H1 (cell line): ENCODE data around the gene FES. TPM values are rescaled to one million over a fixed set of nuclear protein-coding genes. Genes with fewer than 3 reads are reported as not detected.

Source experiments
- ASH2L ChIP-seq: fragments of 200-600, 300-600 bp; sonication (generic); IDR thresholded peaks from one replicate; pipeline ENCODE4 v1.7.1; 2017; ENCODE audit warnings: low read length
- BCL11A ChIP-seq, 2 experiments: IDR thresholded peaks; one replicate each; pipeline ENCODE4 v1.6.1; 2011; ENCODE audit warnings: low read depth in 2 of 2, low read length in 2 of 2, mild to moderate bottlenecking in 2 of 2
- CBX8 ChIP-seq: fragments of 300-800, 300-1000 bp; sonication (generic); IDR thresholded peaks from 2 replicates; pipeline ENCODE4 v1.7.1; 2016; ENCODE audit warnings: low read depth, low read length, borderline replicate concordance
- CTCF ChIP-seq, 3 experiments: IDR thresholded peaks; 1 replicate in 2 of 3; 2 replicates in 1 of 3; pipeline versions ENCODE4 v1.5.1 to v1.6.1; 2011; ENCODE audit warnings: low read length in 3 of 3, mild to moderate bottlenecking in 3 of 3, inconsistent platforms in 2 of 3, low read depth in 1 of 3, moderate library complexity in 1 of 3; ENCODE audit not compliant: insufficient read depth in 1 of 3; ENCODE audit errors: control extremely low read depth in 1 of 3
- E2F6 ChIP-seq: IDR thresholded peaks from 2 replicates; pipeline ENCODE4 v1.6.1; 2012; ENCODE audit warnings: inconsistent platforms
- EGR1 ChIP-seq: IDR thresholded peaks from 2 replicates; pipeline ENCODE4 v1.6.1; 2011; ENCODE audit warnings: low read depth, low read length, borderline replicate concordance
- GABPA ChIP-seq: IDR thresholded peaks from 2 replicates; pipeline ENCODE4 v1.6.1; 2011; ENCODE audit warnings: mild to moderate bottlenecking, low read length, moderate library complexity, borderline replicate concordance; ENCODE audit not compliant: insufficient read depth
- KDM5A ChIP-seq: fragments of 200-600 bp; IDR thresholded peaks from 2 replicates; pipeline ENCODE4 v1.7.1; 2012; ENCODE audit warnings: mild to moderate bottlenecking, low read length, inconsistent platforms, mixed read lengths
- POU5F1 ChIP-seq: IDR thresholded peaks from 2 replicates; pipeline ENCODE4 v1.6.1; 2011; ENCODE audit warnings: low read depth, mild to moderate bottlenecking, low read length, moderate library complexity
- SAP30 ChIP-seq: fragments of 300-600 bp; sonication (generic); IDR thresholded peaks from 2 replicates; pipeline ENCODE4 v1.7.1; 2012; ENCODE audit warnings: low read length, moderate library complexity, mild to moderate bottlenecking, inconsistent platforms; ENCODE audit not compliant: insufficient read depth, insufficient replicate concordance
- SIN3A ChIP-seq, 2 experiments: IDR thresholded peaks in 1 of 2; conservative IDR thresholded peaks in 1 of 2; 2 replicates each; pipeline ENCODE4 v1.6.1; 2011 to 2012; ENCODE audit warnings: low read length in 2 of 2, improper control_type of control experiment in 1 of 2, low read depth in 1 of 2, mild to moderate bottlenecking in 1 of 2
- polyA plus RNA-seq, 7 experiments: library from polyadenylated mRNA; depleted of rRNA in 3 of 7; stranded (reverse) in 5 of 7; unstranded in 2 of 7; fragments of >200 nt in 5 of 7; fragments of 200-250 nt in 2 of 7; gene quantifications; 1 replicate in 5 of 7; 2 replicates in 1 of 7; 4 replicates in 1 of 7; pipeline versions ENCODE4 v1.2.1 to v1.2.3, GENCODE V29; 2011 to 2013; ENCODE audit warnings: missing spikeins in 2 of 7, mixed read lengths in 2 of 7
- total RNA-seq: library from RNA; stranded (reverse); fragmentation: NEBNext Ultra II Directional; extraction: Animal tissue kit (Norgen Biotek cat#: 25700); gene quantifications from 2 replicates; pipeline ENCODE4 v1.2.1, GENCODE V29; 2021

Gene FES
- total and polyA plus RNA-seq, 2 of the 8 experiments (the other 6 are each of a cell fraction or from before 2014, with no cell fraction given) = 8.5 to 8.6 TPM

GRCh38 chr15:90903733-90904536 lies 19.6 kb downstream of the FES start (continued):
- TF ChIP-seq CTCF (IDR thresholded peaks at IDR 0.05; ENCODE audit: control extremely low read depth in 1 of 3, insufficient read depth in 1 of 3, low read depth in 1 of 3, low read length in 3 of 3) (peak; percentile 24 to 42 (median 38); a peak in 3 of 4 replicates), GABPA (0 out of 2 replicates have a peak, but pooled peaks have one; percentile 60), ASH2L (no peak), E2F6 (peak; percentile 70; the same call in 1 of the 2 replicates), POU5F1 (no peak), CBX8 (no peak), SIN3A (conservative IDR thresholded peaks at IDR 0.05 in 1 of 2, IDR thresholded peaks at IDR 0.05 in 1 of 2; ENCODE audit: low read depth in 1 of 2, low read length in 2 of 2) (0 out of 4 replicates have a peak, but pooled peaks of 1 of the 2 experiments have one; percentile 41), EGR1 (no peak), BCL11A (IDR thresholded peaks at IDR 0.05; ENCODE audit: low read depth in 2 of 2, low read length in 2 of 2) (no peak), SAP30 (no peak), KDM5A (no peak)
